HG02970 (cell line): ENCODE data around the gene MUSK.
"Not testable (repeated sequence)": the region's sequence is repeated elsewhere in the genome, so short reads cannot be mapped to it uniquely, and the experiment has no call there.

Experiments
- ATAC-seq: cut with Tn5 transposase; IDR thresholded peaks from one replicate; pipeline ENCODE4 v1.9.1; 2021; ENCODE audit warnings: mild to moderate bottlenecking, moderate library complexity, moderate number of reproducible peaks; ENCODE audit not compliant: unreplicated experiment, low FRiP score

MUSK gene

GRCh38 chr9:110802416-110803035, 133.9 kb downstream of the MUSK start:
- no peak for ATAC-seq

DNA sequence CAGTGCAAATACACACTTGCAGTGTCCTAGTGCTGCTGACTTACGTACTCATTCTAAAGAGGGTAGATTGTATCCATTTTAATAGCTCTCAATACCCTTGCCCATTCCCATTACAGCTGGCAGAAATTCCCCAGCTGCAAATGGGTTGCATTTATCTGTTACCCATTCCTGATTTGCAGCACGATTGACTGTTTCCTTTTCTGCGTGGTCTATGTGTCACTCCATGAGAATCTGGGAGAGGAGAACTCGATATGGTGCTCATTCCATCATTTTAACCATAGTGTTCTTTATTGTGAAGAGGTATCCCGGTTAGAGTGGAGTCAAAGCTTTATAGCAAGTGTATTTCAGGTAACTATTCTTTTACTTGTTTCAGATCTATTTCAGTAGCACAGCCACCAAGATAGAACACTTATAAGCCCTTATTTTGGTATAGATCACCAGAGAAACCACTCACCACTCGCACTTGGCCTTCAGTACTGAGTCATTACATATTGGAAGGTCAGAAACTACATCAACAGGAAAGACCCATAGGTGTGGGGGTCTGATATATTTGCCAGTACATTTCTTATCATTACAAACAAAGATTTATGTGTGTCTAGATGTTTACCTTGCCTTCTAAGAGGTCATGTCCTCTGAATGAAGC, 139.5 kb downstream of the MUSK start:
- ATAC-seq, result peak; percentile 51

- peak; percentile 96 for ATAC-seq
Observed at GRCh38 chr9:110808599-110808980, 140.0 kb downstream of the MUSK start.

DNA sequence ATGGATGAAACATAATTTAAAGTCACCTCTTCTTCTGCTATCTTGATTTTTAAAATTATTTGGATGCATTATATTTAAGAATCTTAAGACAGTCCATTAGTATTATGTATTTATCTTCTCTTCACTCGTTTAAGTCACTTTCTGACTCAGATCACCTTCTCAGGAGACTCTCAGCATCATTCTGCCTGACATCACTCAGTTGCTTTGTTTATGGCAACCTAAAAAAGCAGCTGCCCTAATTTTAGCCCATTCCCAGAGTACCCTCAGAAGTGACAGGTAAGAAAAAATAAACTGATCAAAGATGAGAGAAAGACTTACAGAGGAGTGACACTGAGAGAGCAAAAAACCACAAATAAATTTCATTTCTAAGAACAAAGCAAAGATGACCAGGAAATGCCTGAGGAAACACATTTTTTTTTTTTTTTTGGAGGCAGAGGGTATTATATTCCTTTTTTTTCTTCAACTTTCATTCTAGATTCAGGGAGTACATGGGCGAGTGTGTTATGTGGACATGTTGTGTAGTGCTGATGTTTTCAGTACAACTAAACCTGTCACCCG, 140.5 kb downstream of the MUSK start:
- ATAC-seq, result peak; percentile 47

- no peak for ATAC-seq
Observed at GRCh38 chr9:110810262-110810976, 141.8 kb downstream of the MUSK start.

GRCh38 chr9:110812886-110813285, 144.3 kb downstream of the MUSK start:
- no peak for ATAC-seq

GRCh38 chr9:110814159-110814558, 145.6 kb downstream of the MUSK start:
- no peak for ATAC-seq

- no peak for ATAC-seq
Observed at GRCh38 chr9:110815361-110815760, 146.8 kb downstream of the MUSK start.

DNA sequence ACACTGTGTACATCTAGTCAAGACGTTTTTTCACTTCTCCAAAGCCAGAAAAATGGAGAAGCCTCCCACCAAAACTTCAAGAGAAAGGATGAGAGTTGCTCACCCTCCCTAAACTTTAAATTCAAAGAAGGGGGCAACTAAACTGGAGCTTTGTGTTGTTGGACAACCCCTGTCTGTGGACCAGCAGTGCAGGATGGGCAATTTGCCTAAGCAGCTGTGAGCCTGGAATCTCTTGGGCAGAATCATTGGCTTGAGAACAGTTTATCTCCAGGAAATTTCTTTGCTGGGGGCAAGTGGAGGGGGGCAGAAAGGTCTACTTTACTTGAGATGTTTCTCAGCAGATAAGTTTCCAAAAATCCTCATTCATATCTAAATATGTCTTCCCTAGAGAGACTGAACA, 151.8 kb downstream of the MUSK start:
- no peak for ATAC-seq

GRCh38 chr9:110821064-110821463, 152.5 kb downstream of the MUSK start:
- ATAC-seq, result peak; percentile 85

DNA sequence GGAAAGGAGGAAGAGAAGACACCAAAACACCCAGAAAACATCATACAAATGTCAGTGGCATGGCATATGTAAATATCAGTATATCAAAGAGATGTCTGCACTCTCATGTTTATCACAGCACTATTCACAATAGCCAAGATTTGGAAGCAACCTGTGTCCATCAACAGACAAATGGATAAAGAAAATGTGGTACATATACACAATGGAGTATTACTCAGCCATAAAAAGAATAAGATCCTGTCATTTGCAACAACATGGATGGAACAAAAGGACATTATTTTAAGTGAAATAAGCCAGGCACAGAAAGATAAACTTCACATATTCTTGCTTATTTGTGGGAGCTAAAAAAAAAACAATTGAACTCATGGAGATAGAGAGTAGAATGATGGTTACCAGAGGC, 156.5 kb downstream of the MUSK start:
- ATAC-seq, result not testable (repeated sequence)

DNA sequence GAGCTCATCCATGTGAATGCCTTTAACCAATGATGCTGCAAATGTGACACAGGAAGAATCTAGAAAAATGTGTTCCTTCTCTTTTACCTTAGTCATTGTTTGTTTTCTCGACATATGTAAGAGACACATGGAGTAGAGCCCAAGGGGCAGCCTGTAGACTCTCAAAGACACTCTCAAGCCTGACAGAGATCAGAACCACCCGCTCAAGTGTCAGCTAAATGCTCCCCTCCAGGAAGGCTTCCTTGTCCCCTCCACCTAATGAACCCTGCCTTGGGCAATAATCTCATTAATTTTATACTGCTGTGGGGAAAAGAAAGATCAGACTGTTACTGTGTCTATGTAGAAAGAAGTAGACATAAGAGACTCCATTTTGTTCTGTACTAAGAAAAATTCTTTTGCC, 157.4 kb downstream of the MUSK start:
- ATAC-seq, result no peak

GRCh38 chr9:110826400-110826799, 157.8 kb downstream of the MUSK start:
- ATAC-seq, result not testable (repeated sequence)

- ATAC-seq, result no peak
Observed at GRCh38 chr9:110828264-110828663, 159.7 kb downstream of the MUSK start.

GRCh38 chr9:110830495-110830894, 161.9 kb downstream of the MUSK start:
- ATAC-seq, result no peak

- ATAC-seq, result no peak
Observed at GRCh38 chr9:110832926-110833325, 164.3 kb downstream of the MUSK start.

DNA sequence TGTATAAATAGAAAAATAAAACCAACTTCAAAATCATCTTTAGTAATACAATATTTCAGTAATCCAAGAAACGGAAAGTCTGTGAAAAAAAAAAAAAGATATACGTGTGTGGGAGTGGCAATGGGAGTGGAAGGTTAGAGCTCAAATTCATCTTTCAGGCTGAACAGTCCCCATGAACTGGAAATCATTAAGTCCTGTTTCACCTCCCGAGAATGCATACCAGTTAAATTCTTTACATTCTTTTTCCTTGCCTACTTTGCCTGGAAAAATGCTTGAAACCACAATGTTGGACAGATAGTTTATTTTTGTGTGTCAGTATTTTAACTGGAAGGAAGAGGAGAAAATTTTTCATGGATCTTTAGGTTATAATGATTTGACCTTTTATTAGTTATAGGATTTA, 166.8 kb downstream of the MUSK start:
- ATAC-seq, result no peak

DNA sequence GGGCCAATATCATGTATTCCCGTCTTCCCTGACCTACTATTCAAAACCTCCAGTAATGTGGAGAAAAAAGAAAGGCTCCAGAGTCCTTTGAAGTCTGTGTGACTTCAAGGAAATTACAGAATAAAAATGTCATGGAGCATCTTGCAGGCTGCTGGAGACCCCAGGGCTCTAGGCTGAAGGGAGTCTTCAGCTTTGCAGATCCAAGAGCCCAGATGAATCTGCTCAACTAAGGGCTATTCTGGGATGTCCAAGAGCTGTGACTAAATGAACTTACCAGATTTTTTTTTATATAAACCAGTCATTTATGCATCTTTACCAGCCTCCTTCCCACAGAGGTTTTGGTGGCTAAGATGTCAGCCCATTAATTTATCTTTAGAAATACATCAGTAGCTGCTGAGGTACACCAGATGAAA, 167.3 kb downstream of the MUSK start:
- ATAC-seq, result no peak

- ATAC-seq, result no peak
Observed at GRCh38 chr9:110837401-110838005, 168.9 kb downstream of the MUSK start.

DNA sequence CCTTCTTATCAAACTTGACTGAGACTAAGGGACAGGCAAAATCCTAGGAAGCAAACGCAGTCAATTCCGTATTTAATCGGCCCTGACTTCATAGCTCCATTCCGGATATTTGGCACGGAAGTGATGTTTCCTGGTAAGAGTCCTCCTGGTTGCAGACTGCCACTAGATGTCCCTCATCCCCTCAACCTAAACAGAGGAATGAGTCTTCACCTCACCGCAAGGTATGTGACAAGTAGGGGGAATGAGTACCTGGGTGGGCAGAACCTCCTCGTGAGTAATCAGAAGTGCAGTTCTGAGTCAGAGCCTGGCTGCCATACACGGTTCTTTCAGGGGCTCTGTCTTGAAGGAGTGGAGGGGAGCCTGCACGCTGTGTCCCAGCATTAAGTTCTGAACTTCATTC, 173.6 kb downstream of the MUSK start:
- ATAC-seq, result no peak

DNA sequence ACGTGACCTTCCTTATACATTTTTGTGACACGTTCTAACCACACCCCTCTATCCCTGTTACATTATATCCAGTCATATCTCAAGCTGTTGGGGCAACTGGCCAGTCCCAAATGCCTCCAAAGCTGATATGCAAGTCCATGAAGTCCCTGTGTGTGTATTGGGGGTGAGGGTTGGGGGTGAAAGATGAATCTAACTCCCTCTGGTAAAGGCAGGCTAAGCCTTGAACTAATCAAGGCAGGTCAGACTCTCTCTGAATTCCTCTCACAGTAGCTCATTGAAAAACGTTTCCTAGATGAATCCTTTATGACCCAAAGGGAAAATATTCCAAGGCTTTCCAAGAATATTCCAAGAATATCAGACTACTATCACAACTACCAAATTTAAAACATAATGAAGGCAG, 174.4 kb downstream of the MUSK start:
- ATAC-seq, result no peak
